CD4-positive, CD25-positive, alpha-beta regulatory T cell (primary cell): ENCODE data around the gene NCAPH2. TPM values are rescaled to one million over a fixed set of nuclear protein-coding genes. Genes with fewer than 3 reads are reported as not detected.

Experiments used
- ATAC-seq, 2 donors: fragments of 150-1000 bp; cut with Tn5 transposase; one replicate each; pipeline ENCODE4 v1.10.0; 2021; ENCODE audit warnings: low read depth in 2 of 2, moderate number of reproducible peaks in 2 of 2, moderate library complexity in 1 of 2
- DNase-seq, 3 donors: peaks; one replicate each; pipeline versions ENCODE4 v3.0.0 to v3.0.0-alpha.2; 2012 to 2022; ENCODE audit warnings: mixed read lengths in 1 of 3
- H3K27ac ChIP-seq: one replicate; pipeline ENCODE4 v1.7.0; 2013; ENCODE audit warnings: mild to moderate bottlenecking, low read length; ENCODE audit not compliant: insufficient read depth, poor library complexity, severe bottlenecking
- H3K27me3 ChIP-seq: one replicate; pipeline ENCODE4 v1.7.0; 2013; ENCODE audit warnings: low read length; ENCODE audit not compliant: control insufficient read depth, insufficient read depth
- H3K36me3 ChIP-seq: one replicate; pipeline ENCODE4 v1.7.0; 2013; ENCODE audit warnings: mild to moderate bottlenecking, low read length, moderate library complexity; ENCODE audit not compliant: control insufficient read depth, insufficient read depth
- H3K4me1 ChIP-seq: 2 replicates; pipeline ENCODE4 v1.7.0; 2013; ENCODE audit warnings: mild to moderate bottlenecking, low read length; ENCODE audit not compliant: insufficient read depth, control insufficient read depth, poor library complexity, severe bottlenecking
- H3K4me3 ChIP-seq: one replicate; pipeline ENCODE4 v1.7.0; 2013; ENCODE audit warnings: low read depth, mild to moderate bottlenecking, low read length, moderate library complexity
- H3K9me3 ChIP-seq, 2 experiments: 1 replicate in 1 of 2; 2 replicates in 1 of 2; pipeline ENCODE4 v1.7.0; 2013; ENCODE audit warnings: low read length in 2 of 2, mild to moderate bottlenecking in 1 of 2, moderate library complexity in 1 of 2; ENCODE audit not compliant: control insufficient read depth in 2 of 2
- H3K27ac Mint-ChIP-seq, 3 donors: one replicate each; pipeline ENCODE4 v1.8.0; 2020 to 2022; ENCODE audit warnings: mild to moderate bottlenecking in 3 of 3, mixed read lengths in 3 of 3, moderate library complexity in 2 of 3
- H3K27me3 Mint-ChIP-seq: one replicate; pipeline ENCODE4 v1.8.0; 2022; ENCODE audit warnings: mild to moderate bottlenecking, mixed read lengths
- H3K36me3 Mint-ChIP-seq: one replicate; pipeline ENCODE4 v1.8.0; 2020; ENCODE audit warnings: mixed read lengths
- H3K4me1 Mint-ChIP-seq, 4 donors: one replicate each; pipeline ENCODE4 v1.8.0; 2020 to 2022; ENCODE audit warnings: mixed read lengths in 4 of 4, mild to moderate bottlenecking in 1 of 4
- H3K4me3 Mint-ChIP-seq, 4 donors: one replicate each; pipeline ENCODE4 v1.8.0; 2020 to 2022; ENCODE audit warnings: mild to moderate bottlenecking in 4 of 4, mixed read lengths in 4 of 4, moderate library complexity in 3 of 4
- H3K9me3 Mint-ChIP-seq, 7 donors: one replicate each; pipeline ENCODE4 v1.8.0; 2020 to 2022; ENCODE audit warnings: mixed read lengths in 7 of 7, mild to moderate bottlenecking in 3 of 7, moderate library complexity in 2 of 7
- polyA plus RNA-seq, 4 donors: library from polyadenylated mRNA; unstranded; fragments of 300-500 nt; fragmentation: Illumina TruSeq; gene quantifications; one replicate each; pipeline ENCODE4 v1.2.3, GENCODE V29; 2021
- total RNA-seq: library from RNA; stranded (reverse); gene quantifications from one replicate; pipeline ENCODE4 v1.2.3, GENCODE V29; 2022

The NCAPH2 gene
- total and polyA plus RNA-seq, 5 donors from 2014 or later: 35.8 to 112 (median 41.7) TPM

GRCh38 chr22:50489363-50490243 is 18.4 kb upstream of the NCAPH2 start:
- no peaks in the 10 kb centered on the region for H3K36me3 Mint-ChIP-seq
- DNase-seq (no peak), ATAC-seq (no peak)
- Histone ChIP-seq H3K4me3 (no peak overlapping the region), H3K4me1 (peaks cover 7% of the 10 kb centered on the region), H3K36me3 (no peaks in the 10 kb centered on the region), H3K27ac (no peak overlapping the region), H3K9me3 (no peaks in the 10 kb centered on the region), H3K27me3 (no peaks in the 10 kb centered on the region)
- H3K27me3 Mint-ChIP-seq: peaks cover 10% of the 10 kb centered on the region
- no peaks in the 10 kb centered on the region for H3K9me3 Mint-ChIP-seq
- H3K4me3 Mint-ChIP-seq: no peak overlapping the region
- no peak overlapping the region for H3K27ac Mint-ChIP-seq
- H3K4me1 Mint-ChIP-seq: peaks cover 0 to 9% (median 6%) of the 10 kb centered on the region in 4 donors

- H3K27me3 Mint-ChIP-seq: peaks cover 6% of the 10 kb centered on the region
- no peaks in the 10 kb centered on the region for H3K9me3 ChIP-seq
- H3K9me3 Mint-ChIP-seq: no peaks in the 10 kb centered on the region
- H3K4me3 Mint-ChIP-seq: peak overlapping the region in 2 of 4 donors; percentile 11 to 72
- no peaks in the 10 kb centered on the region for H3K36me3 Mint-ChIP-seq
- no peaks in the 10 kb centered on the region for H3K27me3 ChIP-seq
- peak overlapping the region in 1 of 3 donors; percentile 54 for H3K27ac Mint-ChIP-seq
- DNase-seq (no peak), ATAC-seq (peak in 1 of 2 donors; percentile 28)
- no peak overlapping the region for H3K27ac ChIP-seq
- no peak overlapping the region for H3K4me3 ChIP-seq
- H3K4me1 ChIP-seq: peaks cover 7% of the 10 kb centered on the region
- no peaks in the 10 kb centered on the region for H3K36me3 ChIP-seq
- H3K4me1 Mint-ChIP-seq: peaks cover 0 to 9% (median 6%) of the 10 kb centered on the region in 4 donors
These were observed 17.3 kb upstream of the NCAPH2 start for GRCh38 chr22:50490531-50491308.

- Histone ChIP-seq H3K4me1 (no peaks in the 10 kb centered on the region), H3K4me3 (no peak overlapping the region), H3K9me3 (no peaks in the 10 kb centered on the region), H3K27me3 (no peaks in the 10 kb centered on the region), H3K27ac (no peak overlapping the region), H3K36me3 (no peaks in the 10 kb centered on the region)
- Mint-ChIP-seq H3K4me1 (peaks cover 0 to 8% (median 4%) of the 10 kb centered on the region in 4 donors), H3K4me3 (peak overlapping the region in 1 of 4 donors; percentile 27), H3K9me3 (no peaks in the 10 kb centered on the region), H3K27me3 (no peaks in the 10 kb centered on the region), H3K36me3 (no peaks in the 10 kb centered on the region), H3K27ac (no peak overlapping the region)
- ATAC-seq (no peak), DNase-seq (no peak)
These were observed 10.9 kb upstream of the NCAPH2 start for GRCh38 chr22:50497093-50497492.

- H3K36me3 ChIP-seq: peaks cover 11% of the 10 kb centered on the region
- H3K27ac ChIP-seq: no peak overlapping the region
- Mint-ChIP-seq H3K4me3 (peak overlapping the region in 2 of 4 donors; percentile 29 to 63), H3K27ac (no peak overlapping the region), H3K36me3 (no peaks in the 10 kb centered on the region), H3K27me3 (no peaks in the 10 kb centered on the region), H3K9me3 (no peaks in the 10 kb centered on the region), H3K4me1 (peaks cover 0 to 8% (median 4%) of the 10 kb centered on the region in 4 donors)
- DNase-seq (peak; percentile 49 to 74 (median 70)), ATAC-seq (peak; percentile 74 to 83)
- no peaks in the 10 kb centered on the region for H3K27me3 ChIP-seq
- no peaks in the 10 kb centered on the region for H3K4me1 ChIP-seq
- H3K4me3 ChIP-seq: no peak overlapping the region
- H3K9me3 ChIP-seq: no peaks in the 10 kb centered on the region
These were observed 9.6 kb upstream of the NCAPH2 start for GRCh38 chr22:50498322-50498890.

- H3K27ac Mint-ChIP-seq: peak overlapping the region in 1 of 3 donors; percentile 71
- H3K27ac ChIP-seq: no peak overlapping the region
- no peaks in the 10 kb centered on the region for H3K27me3 ChIP-seq
- ATAC-seq: no peak
- H3K36me3 Mint-ChIP-seq: no peaks in the 10 kb centered on the region
- no peak overlapping the region for H3K4me3 Mint-ChIP-seq
- no peaks in the 10 kb centered on the region for H3K9me3 ChIP-seq
- no peaks in the 10 kb centered on the region for H3K27me3 Mint-ChIP-seq
- DNase-seq: no peak
- H3K36me3 ChIP-seq: peaks cover 19% of the 10 kb centered on the region
- H3K4me1 ChIP-seq: no peaks in the 10 kb centered on the region
- H3K4me1 Mint-ChIP-seq: peaks cover 0 to 8% (median 4%) of the 10 kb centered on the region in 4 donors
- H3K9me3 Mint-ChIP-seq: no peaks in the 10 kb centered on the region
- no peak overlapping the region for H3K4me3 ChIP-seq
These were observed 7.6 kb upstream of the NCAPH2 start for GRCh38 chr22:50500452-50500851.

- Histone ChIP-seq H3K9me3 (no peaks in the 10 kb centered on the region), H3K36me3 (peaks cover 20% of the 10 kb centered on the region), H3K4me1 (peaks cover 16% of the 10 kb centered on the region), H3K27me3 (no peaks in the 10 kb centered on the region), H3K27ac (no peak overlapping the region), H3K4me3 (no peak overlapping the region)
- Mint-ChIP-seq H3K4me1 (peaks cover 0 to 14% (median 4%) of the 10 kb centered on the region in 4 donors), H3K9me3 (no peaks in the 10 kb centered on the region), H3K36me3 (no peaks in the 10 kb centered on the region), H3K27me3 (no peaks in the 10 kb centered on the region), H3K27ac (no peak overlapping the region), H3K4me3 (peak overlapping the region in 1 of 4 donors; percentile 77)
- ATAC-seq (no peak), DNase-seq (no peak)
These were observed 5.9 kb upstream of the NCAPH2 start for GRCh38 chr22:50502096-50502495.

- Mint-ChIP-seq H3K36me3 (no peaks in the 10 kb centered on the region), H3K27ac (no peak overlapping the region), H3K4me1 (peaks cover 0 to 17% (median 4%) of the 10 kb centered on the region in 4 donors), H3K4me3 (no peak overlapping the region), H3K27me3 (no peaks in the 10 kb centered on the region), H3K9me3 (no peaks in the 10 kb centered on the region)
- Histone ChIP-seq H3K36me3 (peaks cover 20% of the 10 kb centered on the region), H3K27me3 (no peaks in the 10 kb centered on the region), H3K4me3 (no peak overlapping the region), H3K27ac (no peak overlapping the region), H3K9me3 (no peaks in the 10 kb centered on the region), H3K4me1 (peaks cover 16% of the 10 kb centered on the region)
- DNase-seq (no peak), ATAC-seq (no peak)
These were observed 5.2 kb upstream of the NCAPH2 start for GRCh38 chr22:50502628-50503474.
